Muscle layer of duodenum (tissue), 2 donors: ENCODE measurements around the gene RNU2-63P.
"Not testable (repeated sequence)": the region's sequence is repeated elsewhere in the genome, so short reads cannot be mapped to it uniquely, and the experiment has no call there.

Experiments used
- H3K27ac ChIP-seq: one replicate; pipeline ENCODE4 v1.7.0; 2013; ENCODE audit warnings: mild to moderate bottlenecking, low read length
- H3K27me3 ChIP-seq: one replicate; pipeline ENCODE4 v1.7.0; 2013; ENCODE audit warnings: low read depth, mild to moderate bottlenecking, control low read depth, low read length
- H3K36me3 ChIP-seq, 2 donors: one replicate each; pipeline ENCODE4 v1.7.0; 2013; ENCODE audit warnings: low read length in 2 of 2, control low read depth in 1 of 2, mild to moderate bottlenecking in 1 of 2; ENCODE audit not compliant: insufficient read depth in 2 of 2, control insufficient read depth in 1 of 2
- H3K4me1 ChIP-seq, 2 donors: one replicate each; pipeline ENCODE4 v1.7.0; 2013; ENCODE audit warnings: low read length in 2 of 2, mild to moderate bottlenecking in 2 of 2, control low read depth in 1 of 2, moderate library complexity in 1 of 2; ENCODE audit not compliant: insufficient read depth in 2 of 2, control insufficient read depth in 1 of 2
- H3K4me3 ChIP-seq, 2 donors: one replicate each; pipeline ENCODE4 v1.7.0; 2013; ENCODE audit warnings: low read length in 2 of 2, low read depth in 1 of 2, mild to moderate bottlenecking in 1 of 2
- H3K9me3 ChIP-seq, 2 donors: one replicate each; pipeline ENCODE4 v1.7.0; 2013; ENCODE audit warnings: low read length in 2 of 2, control low read depth in 1 of 2, mild to moderate bottlenecking in 1 of 2; ENCODE audit not compliant: control insufficient read depth in 1 of 2
- donor health status: healthy.

Gene RNU2-63P

GRCh38 chr2:88003074-88003755 is 13.1 kb downstream of the RNU2-63P start:
- Histone ChIP-seq H3K9me3 (no peaks in the 10 kb centered on the region), H3K4me3 (no peak overlapping the region), H3K4me1 (no peaks in the 10 kb centered on the region), H3K27ac (no peak overlapping the region), H3K36me3 (no peaks in the 10 kb centered on the region), H3K27me3 (no peaks in the 10 kb centered on the region)

GRCh38 chr2:88002359-88002707 is 14.0 kb downstream of the RNU2-63P start:
- Histone ChIP-seq H3K27ac (no peak overlapping the region), H3K9me3 (no peaks in the 10 kb centered on the region), H3K4me3 (no peak overlapping the region), H3K36me3 (no peaks in the 10 kb centered on the region), H3K27me3 (no peaks in the 10 kb centered on the region), H3K4me1 (no peaks in the 10 kb centered on the region)

- H3K4me1 ChIP-seq, H3K27ac ChIP-seq, H3K9me3 ChIP-seq, H3K36me3 ChIP-seq, H3K4me3 ChIP-seq, H3K27me3 ChIP-seq: not testable (repeated sequence)
These were observed 15.9 kb downstream of the RNU2-63P start for GRCh38 chr2:88000474-88000873.

- Histone ChIP-seq H3K4me1 (no peaks in the 10 kb centered on the region), H3K36me3 (no peaks in the 10 kb centered on the region), H3K27me3 (no peaks in the 10 kb centered on the region), H3K9me3 (no peaks in the 10 kb centered on the region), H3K4me3 (no peak overlapping the region), H3K27ac (no peak overlapping the region)
These were observed 19.8 kb downstream of the RNU2-63P start for GRCh38 chr2:87996570-87996969.

GRCh38 chr2:87995756-87996155 is 20.6 kb downstream of the RNU2-63P start:
- Histone ChIP-seq H3K27me3 (no peaks in the 10 kb centered on the region), H3K36me3 (no peaks in the 10 kb centered on the region), H3K4me3 (no peak overlapping the region), H3K9me3 (no peaks in the 10 kb centered on the region), H3K27ac (no peak overlapping the region), H3K4me1 (no peaks in the 10 kb centered on the region)

GRCh38 chr2:87994304-87994850 is 22.0 kb downstream of the RNU2-63P start:
- not testable (repeated sequence) for H3K9me3 ChIP-seq, H3K27me3 ChIP-seq, H3K27ac ChIP-seq, H3K4me1 ChIP-seq, H3K36me3 ChIP-seq, H3K4me3 ChIP-seq

- H3K27ac ChIP-seq, H3K27me3 ChIP-seq, H3K4me1 ChIP-seq, H3K9me3 ChIP-seq, H3K4me3 ChIP-seq, H3K36me3 ChIP-seq: not testable (repeated sequence)
These were observed 23.8 kb downstream of the RNU2-63P start for GRCh38 chr2:87992569-87992968.

- H3K9me3 ChIP-seq, H3K4me3 ChIP-seq: not testable (repeated sequence)
These were observed 28.9 kb downstream of the RNU2-63P start for GRCh38 chr2:87987473-87987872.

GRCh38 chr2:87985902-87986301 is 30.4 kb downstream of the RNU2-63P start:
- H3K9me3 ChIP-seq, H3K27ac ChIP-seq, H3K4me1 ChIP-seq, H3K27me3 ChIP-seq, H3K36me3 ChIP-seq, H3K4me3 ChIP-seq: not testable (repeated sequence)

More at GRCh38 chr2:87987473-87987872, 28.9 kb downstream of the RNU2-63P start:
- H3K4me1 ChIP-seq, H3K27me3 ChIP-seq, H3K27ac ChIP-seq, H3K36me3 ChIP-seq: not testable (repeated sequence)

- not testable (repeated sequence) for H3K4me3 ChIP-seq, H3K27ac ChIP-seq, H3K9me3 ChIP-seq, H3K36me3 ChIP-seq, H3K27me3 ChIP-seq, H3K4me1 ChIP-seq
These were observed 35.2 kb downstream of the RNU2-63P start for GRCh38 chr2:87981182-87981581.

- not testable (repeated sequence) for H3K9me3 ChIP-seq, H3K27me3 ChIP-seq, H3K36me3 ChIP-seq, H3K4me3 ChIP-seq, H3K27ac ChIP-seq, H3K4me1 ChIP-seq
These were observed 44.0 kb downstream of the RNU2-63P start for GRCh38 chr2:87972385-87972784.
